ENCODE results near the gene FZD2. TPM values are rescaled to one million over a fixed set of nuclear protein-coding genes. Genes with fewer than 3 reads are reported as not detected.

The FZD2 gene
- total RNA-seq, 6 experiments from 2014 or later = 76.4 to 103 (median 92.8) TPM

GRCh38 chr17:44548376-44549230, 8.7 kb upstream of the FZD2 start:
- TF ChIP-seq, protein P1, sequence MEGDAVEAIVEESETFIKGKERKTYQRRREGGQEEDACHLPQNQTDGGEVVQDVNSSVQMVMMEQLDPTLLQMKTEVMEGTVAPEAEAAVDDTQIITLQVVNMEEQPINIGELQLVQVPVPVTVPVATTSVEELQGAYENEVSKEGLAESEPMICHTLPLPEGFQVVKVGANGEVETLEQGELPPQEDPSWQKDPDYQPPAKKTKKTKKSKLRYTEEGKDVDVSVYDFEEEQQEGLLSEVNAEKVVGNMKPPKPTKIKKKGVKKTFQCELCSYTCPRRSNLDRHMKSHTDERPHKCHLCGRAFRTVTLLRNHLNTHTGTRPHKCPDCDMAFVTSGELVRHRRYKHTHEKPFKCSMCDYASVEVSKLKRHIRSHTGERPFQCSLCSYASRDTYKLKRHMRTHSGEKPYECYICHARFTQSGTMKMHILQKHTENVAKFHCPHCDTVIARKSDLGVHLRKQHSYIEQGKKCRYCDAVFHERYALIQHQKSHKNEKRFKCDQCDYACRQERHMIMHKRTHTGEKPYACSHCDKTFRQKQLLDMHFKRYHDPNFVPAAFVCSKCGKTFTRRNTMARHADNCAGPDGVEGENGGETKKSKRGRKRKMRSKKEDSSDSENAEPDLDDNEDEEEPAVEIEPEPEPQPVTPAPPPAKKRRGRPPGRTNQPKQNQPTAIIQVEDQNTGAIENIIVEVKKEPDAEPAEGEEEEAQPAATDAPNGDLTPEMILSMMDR (IDR thresholded peaks at IDR 0.05) = no peak
- H3K27me3 Mint-ChIP-seq (ENCODE audit: insufficient read depth) = peaks cover 2% of the 10 kb centered on the region
- H3K9me3 Mint-ChIP-seq = no peaks in the 10 kb centered on the region
- H3K27ac Mint-ChIP-seq = peak overlapping the region; percentile 95
- no peak overlapping the region for H3K4me3 Mint-ChIP-seq
- no peaks in the 10 kb centered on the region for H3K36me3 Mint-ChIP-seq (ENCODE audit: low read depth)
- H3K4me1 Mint-ChIP-seq (ENCODE audit: low read depth) = peaks cover 72% of the 10 kb centered on the region
- DNase-seq = no peak

DNA sequence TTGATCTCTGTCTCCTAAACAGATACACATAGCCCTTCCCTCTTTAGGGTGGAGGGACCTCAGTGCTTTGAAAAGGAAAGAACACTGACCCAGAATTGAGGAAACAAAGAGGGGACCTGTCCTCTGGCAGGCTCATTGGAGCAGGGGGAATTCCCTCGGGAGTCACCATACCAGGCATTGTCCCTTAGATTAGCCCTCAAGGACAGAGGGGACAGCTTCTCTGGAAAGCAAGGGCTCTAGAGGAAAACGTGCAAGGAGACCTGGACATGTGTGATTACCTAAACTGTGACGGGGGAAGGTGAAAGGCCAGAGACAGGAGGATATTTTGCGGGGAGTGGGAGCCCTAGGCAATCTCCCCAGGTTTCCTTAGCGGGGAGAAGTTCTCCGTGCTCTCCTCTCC, 7.6 kb upstream of the FZD2 start:
- H3K27me3 Mint-ChIP-seq (ENCODE audit: insufficient read depth) = peaks cover 2% of the 10 kb centered on the region
- no peak overlapping the region for H3K4me3 Mint-ChIP-seq
- TF ChIP-seq, protein P1 (IDR thresholded peaks at IDR 0.05) = no peak
- no peak for DNase-seq
- no peaks in the 10 kb centered on the region for H3K36me3 Mint-ChIP-seq (ENCODE audit: low read depth)
- H3K27ac Mint-ChIP-seq = no peak overlapping the region
- no peaks in the 10 kb centered on the region for H3K9me3 Mint-ChIP-seq
- peaks cover 62% of the 10 kb centered on the region for H3K4me1 Mint-ChIP-seq (ENCODE audit: low read depth)

DNA sequence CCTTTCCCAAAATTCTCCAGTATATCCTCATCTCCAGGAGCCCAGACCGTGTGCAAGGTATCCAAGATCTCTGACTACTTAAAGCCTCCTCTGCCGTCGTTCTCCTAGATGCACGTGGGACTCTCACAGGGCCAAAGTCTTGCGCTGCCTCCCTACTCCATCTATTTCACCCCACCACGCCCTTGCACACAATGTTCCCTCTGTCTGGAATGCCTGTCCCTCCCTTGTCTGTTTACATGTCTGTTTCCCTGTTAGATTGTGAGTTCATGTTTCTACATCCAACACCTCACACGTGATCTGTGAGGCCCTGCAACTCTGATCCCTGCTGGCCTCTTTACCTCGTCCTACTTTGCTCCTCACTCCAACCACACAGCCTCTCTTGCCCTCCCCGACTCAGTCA, 4.9 kb upstream of the FZD2 start:
- DNase-seq = no peak
- no peak overlapping the region for H3K4me3 Mint-ChIP-seq
- H3K27ac Mint-ChIP-seq = no peak overlapping the region

GRCh38 chr17:44555099-44555498, 2.2 kb upstream of the FZD2 start:
- H3K27me3 Mint-ChIP-seq (ENCODE audit: insufficient read depth) = peaks cover 5% of the 10 kb centered on the region
- H3K4me1 Mint-ChIP-seq (ENCODE audit: low read depth) = peaks cover 41% of the 10 kb centered on the region
- H3K36me3 Mint-ChIP-seq (ENCODE audit: low read depth) = peaks cover 24% of the 10 kb centered on the region
- H3K9me3 Mint-ChIP-seq = peaks cover 18% of the 10 kb centered on the region
- no peak for DNase-seq
- H3K27ac Mint-ChIP-seq = peak overlapping the region; percentile 96
- TF ChIP-seq, protein P1 (IDR thresholded peaks at IDR 0.05) = no peak
- H3K4me3 Mint-ChIP-seq = peak overlapping the region; percentile 100

More for the DNA sequence above, 4.9 kb upstream of the FZD2 start:
- H3K4me1 Mint-ChIP-seq (ENCODE audit: low read depth) = peaks cover 50% of the 10 kb centered on the region
- H3K36me3 Mint-ChIP-seq (ENCODE audit: low read depth) = no peaks in the 10 kb centered on the region
- H3K27me3 Mint-ChIP-seq (ENCODE audit: insufficient read depth) = peaks cover 2% of the 10 kb centered on the region
- TF ChIP-seq, protein P1 (IDR thresholded peaks at IDR 0.05) = no peak
- H3K9me3 Mint-ChIP-seq = no peaks in the 10 kb centered on the region

DNA sequence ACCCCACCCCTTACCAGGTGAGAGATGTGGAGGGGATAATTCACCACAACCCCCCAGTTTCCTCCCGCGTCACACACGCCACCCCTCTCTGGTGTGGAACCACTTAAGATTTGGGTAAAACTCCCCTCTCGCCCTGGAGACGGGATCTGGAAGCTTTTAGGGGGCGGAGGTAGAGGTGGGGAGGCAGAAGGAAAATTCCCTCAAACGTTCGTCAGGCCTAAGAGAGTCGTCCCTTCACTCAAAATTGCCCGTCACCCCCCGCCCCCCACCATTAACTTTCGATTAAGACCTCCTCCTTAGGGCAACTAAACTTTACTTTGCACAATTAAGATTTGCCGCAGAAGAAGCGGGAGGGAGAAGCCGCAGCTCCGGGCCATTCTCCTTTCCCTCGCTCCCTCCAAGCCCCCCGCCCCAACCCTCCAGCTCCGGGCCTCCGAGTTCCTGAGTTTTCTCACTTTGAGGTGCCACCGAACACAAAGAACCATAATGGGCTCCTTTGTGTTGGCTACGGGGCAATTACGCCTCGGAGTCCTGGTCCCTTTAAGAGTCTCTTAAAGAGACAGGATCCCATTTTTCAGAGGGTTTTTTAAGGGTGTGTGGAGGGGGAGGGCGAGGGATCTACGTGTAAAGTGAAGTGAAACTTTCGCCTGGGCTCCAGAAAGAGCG, 985 bp upstream of the FZD2 start:
- H3K27me3 Mint-ChIP-seq (ENCODE audit: insufficient read depth) = peaks cover 5% of the 10 kb centered on the region
- H3K36me3 Mint-ChIP-seq (ENCODE audit: low read depth) = peaks cover 36% of the 10 kb centered on the region
- H3K4me3 Mint-ChIP-seq = peak overlapping the region; percentile 100
- peaks cover 20% of the 10 kb centered on the region for H3K9me3 Mint-ChIP-seq
- TF ChIP-seq, protein P1 (IDR thresholded peaks at IDR 0.05) = no peak
- peaks cover 53% of the 10 kb centered on the region for H3K4me1 Mint-ChIP-seq (ENCODE audit: low read depth)
- DNase-seq = no peak
- H3K27ac Mint-ChIP-seq = peak overlapping the region; percentile 96

All from HFFc6 (cell line).